HFFc6 (cell line): ENCODE measurements around the gene APOL6. TPM values are rescaled to one million over a fixed set of nuclear protein-coding genes. Genes with fewer than 3 reads are reported as not detected.
"Not testable (repeated sequence)": the region's sequence is repeated elsewhere in the genome, so short reads cannot be mapped to it uniquely, and the experiment has no call there.

Experiments
- DNase-seq: peaks from one replicate; pipeline ENCODE4 v3.0.0-alpha.2; 2018
- H3K27ac Mint-ChIP-seq: 2 replicates; pipeline ENCODE4 v1.8.0; 2020; ENCODE audit warnings: mild to moderate bottlenecking, mixed read lengths
- H3K27me3 Mint-ChIP-seq: 2 replicates; pipeline ENCODE4 v1.8.0; 2021; ENCODE audit warnings: mild to moderate bottlenecking, moderate library complexity, mixed read lengths; ENCODE audit not compliant: insufficient read depth
- H3K36me3 Mint-ChIP-seq: 2 replicates; pipeline ENCODE4 v1.8.0; 2021; ENCODE audit warnings: low read depth, mixed read lengths
- H3K4me1 Mint-ChIP-seq: 2 replicates; pipeline ENCODE4 v1.8.0; 2020; ENCODE audit warnings: low read depth, mixed read lengths
- H3K4me3 Mint-ChIP-seq: 2 replicates; pipeline ENCODE4 v1.8.0; 2020; ENCODE audit warnings: mild to moderate bottlenecking, moderate library complexity, mixed read lengths
- H3K9me3 Mint-ChIP-seq: 2 replicates; pipeline ENCODE4 v1.8.0; 2020; ENCODE audit warnings: mild to moderate bottlenecking, mixed read lengths
- total RNA-seq, 6 experiments: library from RNA; stranded (reverse); fragmentation: NEBNext Ultra II Directional; extraction: Animal tissue kit (Norgen Biotek cat#: 25700); gene quantifications; 2 replicates in 1 of 6; 3 replicates in 5 of 6; pipeline ENCODE4 v1.2.3, GENCODE V29; 2021
- TF ChIP-seq, protein P1 (sequence below): fragments of 200-600 bp; sonication (generic); IDR thresholded peaks from 2 replicates; pipeline ENCODE4 v1.5.0; 2021; ENCODE audit warnings: antibody characterized with exemption, mild to moderate bottlenecking

APOL6 gene
- total RNA-seq, 6 experiments from 2014 or later, result 1.4 to 3.6 (median 3.4) TPM

DNA sequence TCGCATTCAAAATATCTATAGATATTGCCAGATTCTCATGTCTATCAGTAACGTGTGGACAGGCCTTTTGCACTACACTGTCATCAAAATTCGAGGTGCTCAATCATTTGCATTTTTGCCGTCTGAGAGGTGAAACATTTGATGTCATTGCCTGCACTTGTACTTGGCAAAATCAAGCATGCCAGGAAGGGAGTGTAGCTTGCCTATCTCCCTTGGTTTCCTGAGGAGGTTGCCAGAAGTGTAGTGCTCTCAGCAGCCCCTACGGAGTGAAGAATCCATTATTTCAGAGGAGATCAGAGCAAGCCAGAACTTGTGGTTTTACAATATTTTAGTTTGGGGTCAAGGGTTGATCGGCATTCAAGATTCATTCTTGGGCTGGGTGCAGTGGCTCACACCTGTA lies 39.2 kb downstream of the APOL6 start:
- TF ChIP-seq, protein P1, sequence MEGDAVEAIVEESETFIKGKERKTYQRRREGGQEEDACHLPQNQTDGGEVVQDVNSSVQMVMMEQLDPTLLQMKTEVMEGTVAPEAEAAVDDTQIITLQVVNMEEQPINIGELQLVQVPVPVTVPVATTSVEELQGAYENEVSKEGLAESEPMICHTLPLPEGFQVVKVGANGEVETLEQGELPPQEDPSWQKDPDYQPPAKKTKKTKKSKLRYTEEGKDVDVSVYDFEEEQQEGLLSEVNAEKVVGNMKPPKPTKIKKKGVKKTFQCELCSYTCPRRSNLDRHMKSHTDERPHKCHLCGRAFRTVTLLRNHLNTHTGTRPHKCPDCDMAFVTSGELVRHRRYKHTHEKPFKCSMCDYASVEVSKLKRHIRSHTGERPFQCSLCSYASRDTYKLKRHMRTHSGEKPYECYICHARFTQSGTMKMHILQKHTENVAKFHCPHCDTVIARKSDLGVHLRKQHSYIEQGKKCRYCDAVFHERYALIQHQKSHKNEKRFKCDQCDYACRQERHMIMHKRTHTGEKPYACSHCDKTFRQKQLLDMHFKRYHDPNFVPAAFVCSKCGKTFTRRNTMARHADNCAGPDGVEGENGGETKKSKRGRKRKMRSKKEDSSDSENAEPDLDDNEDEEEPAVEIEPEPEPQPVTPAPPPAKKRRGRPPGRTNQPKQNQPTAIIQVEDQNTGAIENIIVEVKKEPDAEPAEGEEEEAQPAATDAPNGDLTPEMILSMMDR, result no peak
- Mint-ChIP-seq H3K9me3 (no peaks in the 10 kb centered on the region), H3K4me1 (peaks cover 24% of the 10 kb centered on the region), H3K36me3 (no peaks in the 10 kb centered on the region), H3K27ac (no peak overlapping the region), H3K4me3 (no peak overlapping the region), H3K27me3 (peaks cover 5% of the 10 kb centered on the region; the same call in 1 of the 2 replicates)
- no peak for DNase-seq

- DNase-seq, result no peak
- Mint-ChIP-seq H3K27ac (no peak overlapping the region), H3K36me3 (no peaks in the 10 kb centered on the region), H3K27me3 (peaks cover 4% of the 10 kb centered on the region; the same call in 1 of the 2 replicates), H3K9me3 (no peaks in the 10 kb centered on the region), H3K4me3 (no peak overlapping the region), H3K4me1 (peaks cover 24% of the 10 kb centered on the region)
- TF ChIP-seq, protein P1, result no peak
Measured at GRCh38 chr22:35688913-35689675, 40.8 kb downstream of the APOL6 start.

DNA sequence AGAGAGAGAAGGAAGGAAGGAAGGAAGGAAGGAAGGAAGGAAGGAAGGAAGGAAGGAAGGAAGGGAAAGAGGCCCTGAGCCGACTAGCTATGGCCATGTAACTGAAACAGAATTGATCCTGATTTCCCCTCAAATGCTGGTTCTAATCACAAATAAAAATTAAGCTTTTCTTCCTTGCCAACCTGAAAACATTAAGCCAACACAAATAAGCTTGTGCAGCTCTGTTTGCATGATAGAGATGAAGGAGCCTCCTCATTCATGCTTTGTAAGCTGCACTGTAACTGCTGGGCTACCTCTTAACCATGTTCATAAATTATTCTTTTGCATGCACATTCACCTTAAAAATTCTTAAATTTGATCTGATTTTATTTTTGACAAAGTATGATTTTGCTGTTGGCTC lies 41.8 kb downstream of the APOL6 start:
- no peak overlapping the region for H3K27ac Mint-ChIP-seq
- TF ChIP-seq, protein P1, result no peak
- peaks cover 4% of the 10 kb centered on the region; the same call in 1 of the 2 replicates for H3K27me3 Mint-ChIP-seq
- H3K4me3 Mint-ChIP-seq, result no peak overlapping the region
- no peaks in the 10 kb centered on the region for H3K36me3 Mint-ChIP-seq
- no peaks in the 10 kb centered on the region for H3K9me3 Mint-ChIP-seq
- peaks cover 23% of the 10 kb centered on the region for H3K4me1 Mint-ChIP-seq
- no peak for DNase-seq

DNA sequence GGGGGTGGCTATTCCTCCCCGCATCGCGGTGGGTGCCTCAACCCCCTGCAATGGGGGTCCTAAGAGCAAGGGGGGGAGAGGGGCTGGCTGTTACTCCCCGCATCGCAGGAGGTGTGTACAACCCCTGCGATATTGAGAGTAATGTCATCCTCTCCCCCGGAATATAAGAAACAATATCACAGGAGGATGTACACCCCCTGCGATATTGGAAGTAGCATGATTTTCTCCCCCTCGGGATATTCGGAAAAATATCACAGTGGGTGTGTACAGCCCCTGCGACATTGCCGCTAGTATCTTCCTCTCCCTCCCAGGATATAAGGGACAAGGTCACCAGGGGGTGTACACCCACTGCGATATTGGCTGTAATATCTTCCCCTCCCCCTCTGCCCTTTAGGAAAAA lies 47.0 kb downstream of the APOL6 start:
- H3K4me1 Mint-ChIP-seq, result no peaks in the 10 kb centered on the region
- H3K36me3 Mint-ChIP-seq, result no peaks in the 10 kb centered on the region
- peaks cover 1% of the 10 kb centered on the region; the same call in 1 of the 2 replicates for H3K27me3 Mint-ChIP-seq

DNA sequence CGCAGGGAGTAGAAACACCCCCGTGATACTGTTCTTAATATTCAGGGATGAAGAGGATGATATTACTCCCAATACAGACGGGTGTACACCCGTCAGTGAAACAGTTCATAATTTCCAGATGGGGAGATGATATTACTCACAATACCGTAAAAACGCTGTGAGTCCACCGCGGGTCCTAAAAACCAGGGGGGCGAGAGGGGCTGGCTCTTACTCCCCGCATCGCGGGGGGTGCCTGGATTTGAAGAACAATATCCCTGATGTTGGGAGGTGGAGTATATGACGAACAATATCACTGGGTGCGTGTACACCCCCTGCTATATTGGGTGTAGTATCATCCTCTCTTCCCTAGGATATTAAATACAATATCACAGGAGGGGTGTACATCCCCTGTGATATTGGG lies 48.9 kb downstream of the APOL6 start:
- Mint-ChIP-seq H3K27me3 (peaks cover 1% of the 10 kb centered on the region; the same call in 1 of the 2 replicates), H3K36me3 (no peaks in the 10 kb centered on the region), H3K4me3 (no peak overlapping the region), H3K4me1 (no peaks in the 10 kb centered on the region), H3K27ac (no peak overlapping the region), H3K9me3 (no peaks in the 10 kb centered on the region)
- DNase-seq, result no peak
- TF ChIP-seq, protein P1, result no peak

More for the DNA sequence above, 47.0 kb downstream of the APOL6 start:
- no peak for DNase-seq
- H3K27ac Mint-ChIP-seq, result no peak overlapping the region
- no peak overlapping the region for H3K4me3 Mint-ChIP-seq
- H3K9me3 Mint-ChIP-seq, result no peaks in the 10 kb centered on the region
- TF ChIP-seq, protein P1, result no peak

DNA sequence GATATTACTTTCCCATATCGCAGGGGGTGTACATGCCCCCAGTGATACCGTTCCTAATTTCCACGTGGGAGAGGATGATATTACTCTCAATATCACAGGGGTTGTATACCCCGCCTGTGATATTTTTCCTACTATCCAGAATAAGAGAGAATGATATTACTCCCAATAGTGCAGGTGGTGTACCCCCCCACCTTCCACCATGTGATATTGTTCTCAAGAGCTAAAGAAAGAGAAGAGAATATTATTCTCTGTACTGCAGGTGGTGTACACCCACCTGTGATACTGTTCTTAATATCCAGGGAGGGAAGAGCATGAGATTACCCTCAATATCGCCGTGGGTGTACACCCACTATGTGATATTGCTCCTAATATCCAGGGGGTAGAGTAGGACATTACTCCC lies 51.6 kb downstream of the APOL6 start:
- not testable (repeated sequence) for H3K36me3 Mint-ChIP-seq, H3K27me3 Mint-ChIP-seq, DNase-seq, H3K27ac Mint-ChIP-seq, H3K4me3 Mint-ChIP-seq, H3K9me3 Mint-ChIP-seq
- peaks cover 15% of the 10 kb centered on the region for H3K4me1 Mint-ChIP-seq
